ENCODE data around the gene PRSS21. TPM values are rescaled to one million over a fixed set of nuclear protein-coding genes. Genes with fewer than 3 reads are reported as not detected.

Gene PRSS21
- polyA plus RNA-seq, 1 of the 3 experiments (the other 2 are of a cell fraction) = not detected

DNA sequence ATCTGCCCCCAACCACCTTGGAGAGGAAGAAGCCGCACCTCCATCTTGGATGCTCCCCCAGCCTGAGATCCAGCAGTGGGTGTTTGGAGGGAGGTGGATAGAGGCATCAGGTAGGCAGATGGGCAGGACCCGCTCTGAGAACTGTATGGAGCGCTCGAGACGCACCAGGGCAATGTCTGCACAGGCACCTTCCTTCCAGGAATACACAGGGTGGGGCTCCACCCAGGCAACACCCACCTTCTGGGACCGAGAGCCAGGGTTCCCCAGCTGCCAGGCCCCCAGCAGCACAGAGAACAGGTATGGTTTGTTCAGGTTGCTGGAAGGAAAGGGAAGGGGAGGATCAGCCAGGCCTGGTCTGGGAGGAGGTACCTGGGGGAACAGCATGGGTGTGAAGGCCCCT is 38.5 kb downstream of the PRSS21 start:
- Histone ChIP-seq H3K9me2 (no peaks in the 10 kb centered on the region), H3K4me1 (ENCODE audit: control insufficient read depth in 1 of 2, insufficient read depth in 2 of 2, low read depth in 1 of 2, low read length in 1 of 2) (peaks cover 0 to 6% of the 10 kb centered on the region in 2 experiments; a peak in 1 of 4 replicates), H3K9me3 (0 out of 2 replicates have a peak, but pooled peaks cover 6% of the 10 kb centered on the region), H3K27me3 (ENCODE audit: insufficient read depth) (no peaks in the 10 kb centered on the region; the same call in none of the 2 replicates), H3K36me3 (replicated peaks in 1 of 2; ENCODE audit: control insufficient read depth in 1 of 2, insufficient read depth in 2 of 2, low read length in 1 of 2) (no peaks in the 10 kb centered on the region), H2AFZ (ENCODE audit: low read depth) (no peak overlapping the region), H3K4me3 (ENCODE audit: low read depth in 2 of 2, low read length in 1 of 2) (no peak overlapping the region), H3F3A (replicated peaks; ENCODE audit: insufficient read depth) (no peaks in the 10 kb centered on the region), H3K4me2 (no peak overlapping the region), H3K9ac (no peak overlapping the region), H3K27ac (ENCODE audit: low read depth in 2 of 2, low read length in 1 of 2) (no peak overlapping the region), H3K79me2 (ENCODE audit: insufficient read depth) (no peaks in the 10 kb centered on the region), H4K20me1 (ENCODE audit: insufficient read depth) (no peaks in the 10 kb centered on the region)
- TF ChIP-seq, protein P1, sequence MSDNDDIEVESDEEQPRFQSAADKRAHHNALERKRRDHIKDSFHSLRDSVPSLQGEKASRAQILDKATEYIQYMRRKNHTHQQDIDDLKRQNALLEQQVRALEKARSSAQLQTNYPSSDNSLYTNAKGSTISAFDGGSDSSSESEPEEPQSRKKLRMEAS (IDR thresholded peaks at IDR 0.05; ENCODE audit: low read depth) = no peak
- no peak for TF ChIP-seq TEAD4 (IDR thresholded peaks at IDR 0.05; ENCODE audit: borderline replicate concordance, insufficient read depth)
- ChIA-PET CTCF (interaction anchor here (1.3 to 2.1 kb wide), 2 partner anchors 13 to 17 kb away, joined by 7 to 13 read pairs; no protein-coding TSS in a partner anchor), POLR2A (no interaction called here)
- DNase-seq = peak; percentile 21
- WGBS (ENCODE audit: low lambda C conversion rate) = 76% methylated on average over 5 of the region's 6 CpGs

DNA sequence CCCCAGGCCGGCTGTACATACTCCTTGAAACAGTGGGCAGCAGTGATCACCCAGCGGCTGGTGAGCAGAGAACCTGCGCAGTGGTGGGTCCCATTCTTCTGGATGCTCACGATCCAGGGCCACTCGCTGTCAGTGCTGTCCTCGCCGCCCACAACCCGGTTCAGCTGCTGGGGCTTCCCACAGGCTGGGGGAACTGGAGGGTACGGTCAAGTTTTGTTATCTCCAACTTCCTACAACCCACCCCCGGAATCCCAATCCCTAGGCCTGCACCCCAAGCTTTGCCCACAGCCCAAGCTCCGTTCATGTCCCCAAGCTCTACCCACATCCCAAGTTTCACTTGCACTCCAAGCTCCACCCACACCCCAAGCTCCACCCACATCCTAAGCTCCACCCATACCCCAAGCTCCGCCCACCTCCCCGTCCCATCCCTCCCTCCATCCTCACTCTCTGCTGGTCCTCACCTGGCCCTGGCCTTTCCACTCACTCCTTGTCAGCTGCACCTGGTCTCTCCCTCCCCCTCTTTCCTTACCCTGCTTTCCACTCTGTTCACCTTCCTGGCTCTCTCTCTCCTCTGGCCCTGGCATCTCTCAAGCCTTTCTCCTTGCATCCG is 39.1 kb downstream of the PRSS21 start:
- H3K27ac ChIP-seq (ENCODE audit: low read depth in 2 of 2, low read length in 1 of 2) = no peak overlapping the region
- H4K20me1 ChIP-seq (ENCODE audit: insufficient read depth) = no peaks in the 10 kb centered on the region
- ChIA-PET POLR2A (no interaction called here), CTCF (interaction anchor here (1.3 to 2.1 kb wide), 2 partner anchors 12 to 17 kb away, joined by 7 to 13 read pairs; no protein-coding TSS in a partner anchor)
- no peak for TF ChIP-seq MXI1 (IDR thresholded peaks at IDR 0.05; ENCODE audit: low read depth, low read length)
- TF ChIP-seq EP300 (IDR thresholded peaks at IDR 0.05; ENCODE audit: borderline replicate concordance in 1 of 2, low read depth in 1 of 2, low read length in 1 of 2) = no peak
- TF ChIP-seq POLR2AphosphoS5 (IDR thresholded peaks at IDR 0.05; ENCODE audit: low read depth, low read length) = no peak
- no peak for TF ChIP-seq MEF2A (IDR thresholded peaks at IDR 0.05; ENCODE audit: borderline replicate concordance, low read depth)
- no peak for TF ChIP-seq RXRA (IDR thresholded peaks at IDR 0.05; ENCODE audit: borderline replicate concordance, low read depth)
- TF ChIP-seq JUND (IDR thresholded peaks at IDR 0.05) = no peak
- TF ChIP-seq, protein P1 (IDR thresholded peaks at IDR 0.05; ENCODE audit: low read depth) = no peak
- no peak for TF ChIP-seq ELF1 (IDR thresholded peaks at IDR 0.05)
- TF ChIP-seq, protein P2, sequence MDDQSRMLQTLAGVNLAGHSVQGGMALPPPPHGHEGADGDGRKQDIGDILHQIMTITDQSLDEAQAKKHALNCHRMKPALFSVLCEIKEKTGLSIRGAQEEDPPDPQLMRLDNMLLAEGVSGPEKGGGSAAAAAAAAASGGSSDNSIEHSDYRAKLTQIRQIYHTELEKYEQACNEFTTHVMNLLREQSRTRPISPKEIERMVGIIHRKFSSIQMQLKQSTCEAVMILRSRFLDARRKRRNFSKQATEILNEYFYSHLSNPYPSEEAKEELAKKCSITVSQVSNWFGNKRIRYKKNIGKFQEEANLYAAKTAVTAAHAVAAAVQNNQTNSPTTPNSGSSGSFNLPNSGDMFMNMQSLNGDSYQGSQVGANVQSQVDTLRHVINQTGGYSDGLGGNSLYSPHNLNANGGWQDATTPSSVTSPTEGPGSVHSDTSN (IDR thresholded peaks at IDR 0.05) = no peak
- no peak for TF ChIP-seq GABPA (IDR thresholded peaks at IDR 0.05; ENCODE audit: low read depth)
- TF ChIP-seq, protein P3, sequence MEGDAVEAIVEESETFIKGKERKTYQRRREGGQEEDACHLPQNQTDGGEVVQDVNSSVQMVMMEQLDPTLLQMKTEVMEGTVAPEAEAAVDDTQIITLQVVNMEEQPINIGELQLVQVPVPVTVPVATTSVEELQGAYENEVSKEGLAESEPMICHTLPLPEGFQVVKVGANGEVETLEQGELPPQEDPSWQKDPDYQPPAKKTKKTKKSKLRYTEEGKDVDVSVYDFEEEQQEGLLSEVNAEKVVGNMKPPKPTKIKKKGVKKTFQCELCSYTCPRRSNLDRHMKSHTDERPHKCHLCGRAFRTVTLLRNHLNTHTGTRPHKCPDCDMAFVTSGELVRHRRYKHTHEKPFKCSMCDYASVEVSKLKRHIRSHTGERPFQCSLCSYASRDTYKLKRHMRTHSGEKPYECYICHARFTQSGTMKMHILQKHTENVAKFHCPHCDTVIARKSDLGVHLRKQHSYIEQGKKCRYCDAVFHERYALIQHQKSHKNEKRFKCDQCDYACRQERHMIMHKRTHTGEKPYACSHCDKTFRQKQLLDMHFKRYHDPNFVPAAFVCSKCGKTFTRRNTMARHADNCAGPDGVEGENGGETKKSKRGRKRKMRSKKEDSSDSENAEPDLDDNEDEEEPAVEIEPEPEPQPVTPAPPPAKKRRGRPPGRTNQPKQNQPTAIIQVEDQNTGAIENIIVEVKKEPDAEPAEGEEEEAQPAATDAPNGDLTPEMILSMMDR (IDR thresholded peaks at IDR 0.05) = no peak
- TF ChIP-seq CHD2 (IDR thresholded peaks at IDR 0.05; ENCODE audit: low read length, partially characterized antibody) = no peak
- TF ChIP-seq SIN3A (IDR thresholded peaks at IDR 0.05; ENCODE audit: borderline replicate concordance, low read depth, low read length) = no peak
- TF ChIP-seq FOXM1 (IDR thresholded peaks at IDR 0.05; ENCODE audit: low read depth) = no peak
- no peak for TF ChIP-seq FOSL2 (IDR thresholded peaks at IDR 0.05; ENCODE audit: borderline replicate concordance, low read depth)
- no peak for TF ChIP-seq NRF1 (IDR thresholded peaks at IDR 0.05; ENCODE audit: low read depth, low read length)
- no peak for TF ChIP-seq RFX5 (IDR thresholded peaks at IDR 0.05; ENCODE audit: low read length)
- TF ChIP-seq, protein P4, sequence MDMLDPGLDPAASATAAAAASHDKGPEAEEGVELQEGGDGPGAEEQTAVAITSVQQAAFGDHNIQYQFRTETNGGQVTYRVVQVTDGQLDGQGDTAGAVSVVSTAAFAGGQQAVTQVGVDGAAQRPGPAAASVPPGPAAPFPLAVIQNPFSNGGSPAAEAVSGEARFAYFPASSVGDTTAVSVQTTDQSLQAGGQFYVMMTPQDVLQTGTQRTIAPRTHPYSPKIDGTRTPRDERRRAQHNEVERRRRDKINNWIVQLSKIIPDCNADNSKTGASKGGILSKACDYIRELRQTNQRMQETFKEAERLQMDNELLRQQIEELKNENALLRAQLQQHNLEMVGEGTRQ (IDR thresholded peaks at IDR 0.05; ENCODE audit: borderline replicate concordance, low read depth, low read length) = no peak
- TF ChIP-seq FOXJ3 (CRISPR knock-in tag; IDR thresholded peaks at IDR 0.05) = no peak
- no peak for TF ChIP-seq TAF1 (IDR thresholded peaks at IDR 0.05; ENCODE audit: borderline replicate concordance, low read depth, low read length)
- no peak overlapping the region for H2AFZ ChIP-seq (ENCODE audit: low read depth)
- no peaks in the 10 kb centered on the region; the same call in none of the 2 replicates for H3K27me3 ChIP-seq (ENCODE audit: insufficient read depth)
- no peaks in the 10 kb centered on the region for H3K36me3 ChIP-seq (replicated peaks in 1 of 2; ENCODE audit: control insufficient read depth in 1 of 2, insufficient read depth in 2 of 2, low read length in 1 of 2)
- no peak overlapping the region for H3K9ac ChIP-seq
- peaks cover 0 to 6% of the 10 kb centered on the region in 2 experiments; a peak in 1 of 4 replicates for H3K4me1 ChIP-seq (ENCODE audit: control insufficient read depth in 1 of 2, insufficient read depth in 2 of 2, low read depth in 1 of 2, low read length in 1 of 2)
- DNase-seq = peak; percentile 81
- H3K4me3 ChIP-seq (ENCODE audit: low read depth in 2 of 2, low read length in 1 of 2) = no peak overlapping the region
- whole genome bisulfite sequencing (ENCODE audit: low lambda C conversion rate) = 79% methylated on average over 13 of the region's 14 CpGs
- no peak overlapping the region for H3K4me2 ChIP-seq
- no peaks in the 10 kb centered on the region for H3K9me2 ChIP-seq
- no peaks in the 10 kb centered on the region for H3F3A ChIP-seq (replicated peaks; ENCODE audit: insufficient read depth)
- H3K79me2 ChIP-seq (ENCODE audit: insufficient read depth) = no peaks in the 10 kb centered on the region
- 0 out of 2 replicates have a peak, but pooled peaks cover 6% of the 10 kb centered on the region for H3K9me3 ChIP-seq
